K562 (cell line): ENCODE results near the gene TRIM2. TPM values are rescaled to one million over a fixed set of nuclear protein-coding genes. Genes with fewer than 3 reads are reported as not detected.

ENCODE experiments used
- FOXM1 ChIP-seq, 2 experiments: fragments of 450-650 bp in 1 of 2; sonication (generic) in 1 of 2; formaldehyde crosslinking in 1 of 2; IDR thresholded peaks; 2 replicates each; pipeline versions ENCODE4 v1.6.1 to v1.9.0; 2017 to 2022; ENCODE audit warnings: low read depth in 2 of 2, mild to moderate bottlenecking in 2 of 2, missing genetic modification reagents in 1 of 2, moderate library complexity in 1 of 2
- SMAD1 ChIP-seq: fragments of 150-350 bp; IDR thresholded peaks from 2 replicates; pipeline ENCODE4 v1.6.1; 2014; ENCODE audit warnings: low read length, low read depth; ENCODE audit not compliant: partially characterized antibody
- ZNF318 ChIP-seq, 2 experiments: fragments of 450-650 bp; IDR thresholded peaks; 2 replicates each; pipeline ENCODE4 v1.6.1; 2016; ENCODE audit warnings: mild to moderate bottlenecking in 2 of 2, borderline replicate concordance in 1 of 2, low read depth in 1 of 2, moderate library complexity in 1 of 2
- ZNF512 ChIP-seq: IDR thresholded peaks from 2 replicates; pipeline ENCODE4 v1.6.1; 2016; ENCODE audit warnings: missing genetic modification characterization, missing compliant biosample characterization
- polyA plus RNA-seq, 8 experiments: library from polyadenylated mRNA; depleted of rRNA in 4 of 8; stranded (reverse) in 5 of 8; unstranded in 3 of 8; fragments of >200 nt; fragmentation: Nextera tagmentation in 2 of 8; fragmentation: Illumina TruSeq in 1 of 8; extraction: Ambion mirVana in 2 of 8; extraction: Trizol in 1 of 8; gene quantifications; 2 replicates each; pipeline versions ENCODE4 v1.2.1 to v1.2.3, GENCODE V29; 2011 to 2014; ENCODE audit warnings: inconsistent platforms in 1 of 8, missing spikeins in 1 of 8
- total RNA-seq, 7 experiments: library from RNA; depleted of rRNA in 6 of 7; stranded (reverse); fragments of >200 nt in 6 of 7; fragmentation: Illumina TruSeq in 2 of 7; extraction: Trizol in 2 of 7; gene quantifications; 2 replicates each; pipeline versions ENCODE4 v1.2.1 to v1.2.3, GENCODE V29; 2011 to 2021; ENCODE audit warnings: low replicate concordance in 1 of 7

Gene TRIM2
- total and polyA plus RNA-seq, 9 of the 15 experiments (the other 6 are each of a cell fraction or from before 2014, with no cell fraction given): 0.01 to 0.41 (median 0.13) TPM; not detected in 1

- TF ChIP-seq ZNF318 (IDR thresholded peaks at IDR 0.05; ENCODE audit: borderline replicate concordance in 1 of 2, low read depth in 1 of 2) (no peak), ZNF512 (tag) (no peak), FOXM1 (IDR thresholded peaks at IDR 0.05; ENCODE audit: low read depth) (no peak), FOXM1 (CRISPR knock-in tag; IDR thresholded peaks at IDR 0.05; ENCODE audit: low read depth) (no peak), SMAD1 (no peak)
These were observed 170.2 kb downstream of the TRIM2 start (continued) for GRCh38 chr4:153374442-153374841.
